SJCRH30 (cell line): ENCODE results near the gene TCP11. TPM values are rescaled to one million over a fixed set of nuclear protein-coding genes. Genes with fewer than 3 reads are reported as not detected.

Experiments
- DNase-seq, 2 experiments: peaks; one replicate each; pipeline ENCODE4 v3.0.0-alpha.2; 2015 to 2020
- H3K27ac ChIP-seq: fragments of 250-450 bp; sonication (Bioruptor Pico); 2 replicates; pipeline ENCODE4 v1.5.1; 2020; ENCODE audit warnings: mild to moderate bottlenecking, moderate library complexity
- H3K27me3 ChIP-seq: fragments of 250-450 bp; sonication (Bioruptor Pico); 2 replicates; pipeline ENCODE4 v1.5.1; 2020; ENCODE audit warnings: mild to moderate bottlenecking, moderate library complexity
- H3K36me3 ChIP-seq: fragments of 250-450 bp; sonication (Bioruptor Pico); 2 replicates; pipeline ENCODE4 v1.5.1; 2020; ENCODE audit warnings: mild to moderate bottlenecking, moderate library complexity
- H3K4me1 ChIP-seq: fragments of 250-450 bp; sonication (Bioruptor Pico); 2 replicates; pipeline ENCODE4 v1.5.1; 2020; ENCODE audit warnings: mild to moderate bottlenecking, moderate library complexity
- H3K4me3 ChIP-seq: fragments of 250-450 bp; sonication (Bioruptor Pico); 2 replicates; pipeline ENCODE4 v1.5.1; 2020; ENCODE audit warnings: mild to moderate bottlenecking, moderate library complexity
- H3K9me3 ChIP-seq: fragments of 250-450 bp; sonication (Bioruptor Pico); replicated peaks from 2 replicates; pipeline ENCODE4 v1.5.1; 2020; ENCODE audit warnings: mild to moderate bottlenecking, moderate library complexity
- total RNA-seq: library from RNA; depleted of rRNA; stranded (reverse); fragments of >200 nt; shearing (Covaris generic); gene quantifications from 2 replicates; pipeline ENCODE4 v1.2.3, GENCODE V29; 2014

TCP11 gene
- total RNA-seq, 1 experiment from 2014 or later = not detected

DNA sequence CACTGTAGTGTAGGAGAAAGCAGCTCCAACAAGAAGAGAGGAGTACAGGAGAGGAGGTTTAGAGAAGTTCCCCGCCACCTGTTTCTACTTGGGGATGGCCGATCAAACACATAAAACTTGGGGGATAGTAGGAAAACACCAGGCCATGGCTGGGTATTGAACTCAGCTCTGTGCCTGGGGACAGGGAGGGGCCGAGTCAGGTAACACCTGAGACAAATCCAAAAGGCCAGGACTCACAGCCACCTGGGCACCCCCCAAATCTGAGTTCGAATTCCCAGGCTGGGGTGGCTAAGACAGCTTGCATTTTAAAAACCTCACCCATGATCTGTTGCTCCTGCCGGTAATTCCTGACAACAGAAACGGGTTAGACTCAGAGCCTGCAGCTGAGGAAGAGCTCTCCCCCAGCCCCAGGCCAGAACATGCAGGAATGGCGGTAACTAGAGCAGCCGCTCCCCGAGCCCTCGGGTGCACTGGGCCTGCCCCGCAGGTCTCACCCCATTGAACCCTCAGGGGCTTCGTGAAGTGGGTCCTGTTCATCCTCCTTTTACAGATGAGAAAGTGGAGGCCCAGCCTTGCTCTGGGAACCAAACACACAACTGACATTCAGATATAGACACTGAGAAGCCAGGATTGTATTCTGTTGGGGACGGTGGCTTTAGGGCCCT, 61.0 kb downstream of the TCP11 start:
- Histone ChIP-seq H3K9me3 (no peaks in the 10 kb centered on the region), H3K36me3 (peaks cover 7% of the 10 kb centered on the region), H3K4me3 (no peak overlapping the region), H3K27ac (no peak overlapping the region), H3K4me1 (no peaks in the 10 kb centered on the region), H3K27me3 (no peaks in the 10 kb centered on the region)
- DNase-seq = no peak

DNA sequence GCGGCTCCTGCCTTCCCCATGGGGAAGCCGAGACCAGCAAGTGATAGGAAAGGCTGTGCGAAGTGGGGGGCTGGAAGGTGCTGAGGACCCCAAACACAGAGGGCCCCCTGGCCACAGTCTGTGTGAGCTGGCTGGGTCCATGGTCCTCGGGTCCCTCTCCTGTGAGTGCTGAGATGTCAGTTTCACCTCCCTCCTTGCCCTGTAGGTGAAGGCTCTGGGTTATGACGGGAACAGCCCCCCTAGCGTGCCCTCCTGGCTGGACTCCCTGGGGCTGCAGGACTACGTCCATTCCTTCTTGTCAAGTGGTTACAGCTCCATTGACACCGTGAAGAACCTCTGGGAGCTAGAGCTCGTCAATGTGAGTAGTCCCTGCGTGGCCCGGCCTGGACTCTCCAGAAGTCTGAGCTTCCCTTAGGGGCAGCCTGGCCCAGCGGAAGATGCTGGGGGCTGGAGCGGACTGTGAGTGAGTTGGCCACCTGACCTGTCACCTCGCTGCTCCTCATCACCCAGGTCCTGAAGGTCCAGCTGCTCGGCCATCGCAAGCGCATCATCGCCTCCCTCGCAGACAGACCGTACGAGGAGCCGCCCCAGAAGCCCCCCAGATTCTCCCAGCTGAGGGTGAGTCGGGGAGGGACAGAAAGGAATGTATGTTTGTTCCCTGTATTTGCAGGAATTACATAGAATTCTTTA, 61.7 kb downstream of the TCP11 start:
- Histone ChIP-seq H3K4me1 (no peaks in the 10 kb centered on the region), H3K9me3 (no peaks in the 10 kb centered on the region), H3K27ac (no peak overlapping the region), H3K36me3 (peaks cover 7% of the 10 kb centered on the region), H3K27me3 (no peaks in the 10 kb centered on the region), H3K4me3 (no peak overlapping the region)
- no peak for DNase-seq

DNA sequence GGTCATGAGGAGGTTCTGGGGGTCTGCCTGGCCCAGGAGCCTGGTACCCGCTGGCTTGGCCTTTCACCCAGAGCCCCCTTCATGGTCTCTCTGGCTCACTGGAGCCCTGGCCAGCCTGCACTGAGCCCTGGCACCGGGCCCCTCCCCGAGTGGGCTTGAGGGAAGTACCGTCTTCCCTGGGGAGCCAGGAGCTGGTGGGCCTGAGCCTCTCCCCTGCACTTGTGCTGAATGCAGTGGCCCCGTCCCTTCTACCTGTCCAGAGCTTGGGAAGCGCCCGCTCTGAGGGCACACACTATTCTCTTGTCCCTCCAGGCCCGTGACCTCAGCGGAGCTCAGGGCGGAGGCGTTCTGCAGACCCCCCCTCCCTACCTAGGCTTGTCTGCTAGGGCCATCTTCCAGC, 62.2 kb downstream of the TCP11 start:
- DNase-seq = no peak
- peaks cover 7% of the 10 kb centered on the region for H3K36me3 ChIP-seq
- H3K9me3 ChIP-seq = no peaks in the 10 kb centered on the region
- no peaks in the 10 kb centered on the region for H3K4me1 ChIP-seq
- H3K27ac ChIP-seq = no peak overlapping the region
- no peak overlapping the region for H3K4me3 ChIP-seq
- H3K27me3 ChIP-seq = no peaks in the 10 kb centered on the region

DNA sequence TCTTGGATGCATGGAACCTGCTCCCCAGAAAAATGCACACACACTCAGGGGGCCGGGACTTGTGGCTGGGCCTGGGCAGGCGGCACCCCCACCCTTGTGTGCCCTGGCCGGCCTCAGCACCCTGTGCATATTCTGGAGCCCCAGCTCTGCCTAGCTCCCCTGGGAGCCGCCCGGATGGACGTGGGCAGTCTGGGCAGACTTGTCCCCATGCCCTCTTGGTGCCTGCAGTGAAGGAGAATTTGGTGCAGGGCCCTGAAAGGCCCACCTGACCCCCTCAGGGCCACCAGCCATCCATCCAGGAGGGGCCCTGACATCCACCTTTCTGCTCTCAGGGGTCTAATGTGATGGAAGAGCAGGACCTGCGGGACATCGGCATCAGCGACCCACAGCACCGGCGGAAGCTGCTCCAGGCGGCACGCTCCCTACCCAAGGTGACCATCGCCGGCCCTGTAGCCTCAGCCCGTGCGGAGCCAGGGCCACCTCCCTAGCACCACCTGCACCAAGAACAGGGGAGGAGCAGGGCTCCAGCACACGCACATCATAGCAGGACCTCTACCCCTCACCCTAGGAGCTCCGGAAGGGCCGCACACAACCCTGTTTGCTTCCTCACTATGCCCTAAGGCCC, 62.8 kb downstream of the TCP11 start:
- no peak for DNase-seq
- Histone ChIP-seq H3K27ac (no peak overlapping the region), H3K4me3 (no peak overlapping the region), H3K27me3 (no peaks in the 10 kb centered on the region), H3K4me1 (no peaks in the 10 kb centered on the region), H3K9me3 (no peaks in the 10 kb centered on the region), H3K36me3 (peaks cover 11% of the 10 kb centered on the region)

DNA sequence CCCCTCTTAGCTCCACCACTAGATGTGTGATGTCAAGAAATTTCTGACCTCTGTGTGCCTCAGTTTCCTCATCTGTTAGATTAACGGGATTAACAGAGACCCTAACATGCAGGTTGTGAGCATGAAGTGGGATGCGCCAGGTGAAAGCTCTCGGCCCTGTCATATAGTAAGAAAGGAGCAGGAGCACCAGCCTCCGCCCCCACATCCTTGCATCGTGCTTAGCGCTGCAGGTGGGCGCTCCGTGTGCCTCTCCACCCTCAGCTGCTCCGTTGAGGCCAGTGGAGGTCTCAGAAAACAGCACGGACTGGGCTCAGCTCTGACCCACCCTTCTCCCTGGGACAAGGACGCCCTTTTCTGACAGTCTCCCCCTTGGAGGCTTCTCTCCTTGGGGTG, 63.4 kb downstream of the TCP11 start:
- Histone ChIP-seq H3K27ac (no peak overlapping the region), H3K4me3 (no peak overlapping the region), H3K4me1 (no peaks in the 10 kb centered on the region), H3K27me3 (no peaks in the 10 kb centered on the region), H3K9me3 (no peaks in the 10 kb centered on the region), H3K36me3 (peaks cover 14% of the 10 kb centered on the region)
- no peak for DNase-seq

DNA sequence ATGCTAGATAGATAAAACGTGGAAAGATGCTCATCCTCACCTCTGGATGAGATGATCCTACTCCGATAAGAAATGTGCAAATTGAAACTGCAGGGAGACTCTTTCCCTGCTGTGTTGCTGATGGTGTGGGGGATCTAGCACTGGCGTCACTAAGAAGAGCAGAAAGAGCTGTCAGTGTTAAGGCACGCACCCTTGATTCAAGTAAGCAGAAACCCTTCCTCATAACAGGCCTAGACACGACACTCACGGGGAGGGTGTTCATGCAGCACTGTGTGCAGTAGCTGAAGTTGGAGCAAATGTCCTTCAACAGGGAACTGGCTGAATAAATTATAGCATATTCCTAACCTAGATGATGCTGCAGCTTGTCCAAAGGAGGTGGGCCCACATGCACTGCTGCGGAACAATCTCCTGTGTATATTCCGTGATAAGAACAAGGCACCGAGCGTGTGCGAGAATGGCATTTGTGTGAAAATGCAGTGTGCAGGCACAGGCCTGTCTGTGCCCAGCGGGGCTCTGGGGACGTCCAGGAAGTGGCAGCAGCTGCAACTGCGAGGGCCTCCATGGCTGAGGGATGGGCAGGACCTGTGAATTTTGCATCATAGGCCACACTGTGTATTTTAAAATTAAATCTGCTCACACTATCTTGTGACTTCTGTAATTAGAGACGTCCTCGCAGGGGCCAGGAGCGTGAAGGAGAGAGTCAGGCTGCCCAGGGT, 64.0 kb downstream of the TCP11 start:
- Histone ChIP-seq H3K9me3 (no peaks in the 10 kb centered on the region), H3K4me3 (no peak overlapping the region), H3K27me3 (no peaks in the 10 kb centered on the region), H3K27ac (no peak overlapping the region), H3K36me3 (peaks cover 15% of the 10 kb centered on the region), H3K4me1 (no peaks in the 10 kb centered on the region)
- DNase-seq = no peak

DNA sequence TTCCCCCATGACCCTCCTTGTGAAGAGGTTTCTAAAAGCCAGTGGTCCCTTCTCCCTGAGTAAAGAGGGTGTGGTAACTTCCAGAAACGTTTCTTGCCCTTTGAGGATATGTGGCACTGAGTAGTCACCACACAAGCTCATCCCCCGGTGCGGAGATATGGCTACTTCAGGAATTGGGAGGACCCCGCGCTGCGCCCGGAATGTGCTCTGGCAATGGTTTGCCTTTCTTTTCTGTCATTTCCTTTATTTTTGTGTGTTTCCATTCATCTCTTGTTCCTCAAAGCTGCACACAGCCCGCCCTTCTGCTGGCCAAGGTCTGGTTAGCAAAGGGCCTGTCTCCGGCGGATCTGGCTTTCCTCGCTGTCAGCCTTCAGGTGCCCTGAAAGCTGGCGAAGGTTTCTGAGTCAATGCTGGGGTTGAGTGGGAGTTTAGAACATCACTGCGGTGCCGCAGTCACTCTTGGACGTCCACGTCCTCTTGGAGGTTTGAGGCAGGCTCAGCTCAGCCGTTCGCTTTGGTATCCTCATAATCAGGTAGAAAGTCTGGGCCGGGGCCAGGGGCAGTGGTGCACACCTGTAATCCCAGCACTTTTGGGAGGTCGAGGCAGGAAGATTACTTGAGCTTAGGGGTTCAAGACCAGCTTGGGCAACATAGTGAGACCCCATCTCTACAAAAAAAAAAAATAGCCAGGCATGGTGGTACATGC, 67.2 kb downstream of the TCP11 start:
- H3K27ac ChIP-seq = no peak overlapping the region
- no peaks in the 10 kb centered on the region for H3K27me3 ChIP-seq
- H3K4me1 ChIP-seq = no peaks in the 10 kb centered on the region
- H3K36me3 ChIP-seq = peaks cover 11% of the 10 kb centered on the region
- no peaks in the 10 kb centered on the region for H3K9me3 ChIP-seq
- no peak overlapping the region for H3K4me3 ChIP-seq
- DNase-seq = no peak

DNA sequence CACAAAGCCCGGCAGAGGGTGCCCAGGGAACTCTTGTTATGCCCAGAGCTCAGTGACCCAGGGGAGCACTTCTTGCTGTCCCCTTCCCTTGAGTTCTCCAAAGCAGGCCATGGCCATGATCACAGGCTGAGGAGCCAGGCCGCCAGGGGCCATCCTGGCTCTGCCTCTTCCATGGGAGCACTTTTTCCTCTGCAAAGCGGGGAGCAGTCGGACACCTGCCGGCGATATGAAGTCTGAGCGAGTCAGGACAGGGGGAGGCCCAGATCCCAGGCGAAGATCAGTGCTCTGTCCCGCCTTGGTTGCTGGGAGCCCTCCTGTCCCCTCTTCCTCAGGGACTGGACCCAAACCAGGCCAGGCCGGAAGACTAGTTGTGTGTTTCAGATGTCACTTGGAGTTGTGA, 67.9 kb downstream of the TCP11 start:
- peaks cover 11% of the 10 kb centered on the region for H3K36me3 ChIP-seq

DNA sequence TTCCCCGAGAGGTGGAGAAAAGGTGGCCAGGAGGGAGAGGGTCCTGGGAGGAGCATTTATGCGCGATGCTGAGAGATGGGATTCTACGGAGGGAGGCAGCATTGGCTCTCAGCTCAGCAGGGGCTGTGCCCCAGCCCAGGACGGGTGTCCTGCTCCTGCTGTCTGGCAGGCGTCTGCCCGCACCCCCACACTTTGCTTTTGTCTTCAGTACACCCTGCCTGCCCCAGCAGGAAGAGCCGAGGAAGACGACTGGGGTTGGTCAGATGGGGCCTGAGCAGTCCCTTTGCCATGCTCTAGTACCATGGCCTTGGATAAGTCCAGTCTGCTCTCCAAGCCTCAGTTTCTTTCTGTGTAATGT, 68.5 kb downstream of the TCP11 start:
- Histone ChIP-seq H3K36me3 (peaks cover 11% of the 10 kb centered on the region), H3K4me3 (no peak overlapping the region), H3K27me3 (no peaks in the 10 kb centered on the region), H3K9me3 (no peaks in the 10 kb centered on the region), H3K4me1 (no peaks in the 10 kb centered on the region), H3K27ac (no peak overlapping the region)
- DNase-seq = no peak

More for the DNA sequence above, 67.9 kb downstream of the TCP11 start:
- Histone ChIP-seq H3K9me3 (no peaks in the 10 kb centered on the region), H3K4me1 (no peaks in the 10 kb centered on the region), H3K4me3 (no peak overlapping the region), H3K27me3 (no peaks in the 10 kb centered on the region), H3K27ac (no peak overlapping the region)
- DNase-seq = no peak

DNA sequence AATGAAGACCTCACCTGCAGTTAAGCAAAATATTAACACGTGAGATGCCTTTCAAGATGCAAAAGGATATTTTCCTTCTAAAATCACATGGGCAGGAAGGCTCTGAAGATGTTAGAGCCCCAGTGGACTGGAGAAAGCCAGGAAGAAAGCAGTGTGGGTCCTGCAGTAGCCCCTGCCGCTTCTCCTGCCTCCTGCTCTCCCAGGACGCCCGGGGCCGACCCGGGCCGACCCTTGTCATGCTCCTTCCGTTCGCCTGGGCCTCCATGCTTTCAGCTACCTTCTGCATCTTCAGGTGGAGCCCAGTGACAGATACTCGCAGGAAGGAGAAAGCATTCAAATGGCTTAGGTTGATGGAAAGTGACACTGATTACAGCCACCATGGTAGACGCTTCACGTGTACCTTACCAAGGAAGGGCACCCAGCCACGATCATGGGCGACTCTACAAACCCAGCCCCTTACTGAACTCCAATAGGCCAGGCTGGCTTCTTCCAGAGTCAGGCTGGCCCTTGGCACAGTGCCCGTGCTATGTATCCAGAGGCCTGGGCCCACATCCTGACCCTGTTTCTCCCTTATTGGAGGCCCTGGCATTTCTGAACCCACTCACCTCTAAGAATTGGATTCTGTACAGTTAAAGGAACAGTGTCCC, 69.0 kb downstream of the TCP11 start:
- H3K4me3 ChIP-seq = no peak overlapping the region
- H3K9me3 ChIP-seq = no peaks in the 10 kb centered on the region
- H3K27me3 ChIP-seq = no peaks in the 10 kb centered on the region
- no peak overlapping the region for H3K27ac ChIP-seq
- DNase-seq = no peak
- H3K4me1 ChIP-seq = no peaks in the 10 kb centered on the region
- peaks cover 11% of the 10 kb centered on the region for H3K36me3 ChIP-seq

DNA sequence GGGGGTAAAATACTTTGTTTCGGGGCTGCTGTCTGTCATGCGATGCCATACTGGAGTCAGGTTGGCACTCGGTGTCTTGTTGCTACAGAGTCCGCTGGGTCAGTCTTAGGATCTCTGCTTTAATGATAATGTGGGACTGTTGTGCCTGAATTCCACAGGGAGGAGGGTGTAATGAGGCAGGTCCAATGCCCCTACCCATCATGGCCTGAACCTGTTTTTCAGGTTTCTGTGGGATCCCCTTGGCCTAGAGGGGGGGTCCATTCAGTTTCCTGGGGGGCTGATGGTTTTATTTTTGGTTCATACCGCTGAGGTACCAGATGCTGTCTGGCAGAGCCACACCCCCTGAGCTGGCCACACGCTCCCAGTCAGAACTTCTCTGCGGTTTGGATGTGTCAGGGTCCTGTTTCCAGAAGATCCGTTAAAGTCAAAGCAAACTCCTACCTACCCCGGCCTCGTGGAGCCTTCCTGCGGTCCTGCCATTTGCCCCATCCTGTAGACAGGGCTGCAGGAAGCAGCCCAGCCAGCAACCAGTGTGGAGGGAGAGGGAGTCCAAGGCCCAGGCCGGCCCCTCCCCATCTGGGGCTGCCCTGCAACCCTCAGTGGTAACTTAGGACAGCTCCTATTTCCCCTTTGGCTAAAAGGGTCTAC, 69.7 kb downstream of the TCP11 start:
- Histone ChIP-seq H3K27ac (no peak overlapping the region), H3K4me1 (no peaks in the 10 kb centered on the region), H3K4me3 (no peak overlapping the region), H3K27me3 (no peaks in the 10 kb centered on the region), H3K36me3 (peaks cover 11% of the 10 kb centered on the region), H3K9me3 (no peaks in the 10 kb centered on the region)
- DNase-seq = no peak

DNA sequence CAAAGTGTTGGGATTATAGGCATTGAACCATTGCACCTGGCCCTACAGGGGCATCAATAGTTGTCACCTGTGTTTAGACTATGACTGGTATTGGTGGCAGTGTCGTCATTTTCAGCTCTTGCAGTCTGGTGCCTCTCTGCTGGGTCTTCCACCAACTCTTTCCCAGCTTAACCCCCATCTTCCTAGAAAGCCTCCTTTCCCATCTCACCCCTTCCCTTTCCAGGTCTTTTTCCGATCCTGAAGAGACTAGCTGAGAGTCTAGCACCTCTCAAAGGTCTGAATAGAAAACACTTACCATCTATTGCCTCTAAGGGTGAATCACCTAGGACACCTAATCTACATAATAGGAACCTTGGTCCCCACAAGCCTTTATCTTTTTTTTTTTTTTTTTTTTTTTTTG, 71.0 kb downstream of the TCP11 start:
- H3K27ac ChIP-seq = no peak overlapping the region
- no peak for DNase-seq
- H3K4me3 ChIP-seq = no peak overlapping the region
- H3K4me1 ChIP-seq = no peaks in the 10 kb centered on the region
- no peaks in the 10 kb centered on the region for H3K27me3 ChIP-seq
- H3K36me3 ChIP-seq = peaks cover 11% of the 10 kb centered on the region
- no peaks in the 10 kb centered on the region for H3K9me3 ChIP-seq

DNA sequence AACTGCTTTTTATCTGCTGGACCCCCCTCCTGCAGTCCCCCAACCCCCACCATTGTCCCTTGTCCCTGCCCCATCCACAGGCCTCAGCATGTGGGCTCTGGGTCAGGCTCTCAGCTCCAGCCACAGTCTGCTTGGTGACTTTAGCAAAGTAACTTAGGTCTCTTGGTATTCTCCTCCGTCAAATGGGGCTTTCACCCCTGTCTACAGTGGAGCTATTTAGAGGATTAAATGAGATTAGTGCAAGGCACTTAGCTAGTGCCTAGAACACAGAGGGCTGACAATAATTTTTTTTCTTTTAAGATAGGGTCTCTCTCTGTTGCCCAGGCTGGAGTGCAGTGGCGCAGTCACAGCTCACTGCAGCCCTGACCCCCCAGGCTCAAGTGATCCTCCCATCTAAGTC, 71.9 kb downstream of the TCP11 start:
- Histone ChIP-seq H3K36me3 (peaks cover 11% of the 10 kb centered on the region), H3K9me3 (no peaks in the 10 kb centered on the region), H3K4me1 (no peaks in the 10 kb centered on the region), H3K27ac (no peak overlapping the region), H3K27me3 (no peaks in the 10 kb centered on the region), H3K4me3 (no peak overlapping the region)
- DNase-seq = no peak

DNA sequence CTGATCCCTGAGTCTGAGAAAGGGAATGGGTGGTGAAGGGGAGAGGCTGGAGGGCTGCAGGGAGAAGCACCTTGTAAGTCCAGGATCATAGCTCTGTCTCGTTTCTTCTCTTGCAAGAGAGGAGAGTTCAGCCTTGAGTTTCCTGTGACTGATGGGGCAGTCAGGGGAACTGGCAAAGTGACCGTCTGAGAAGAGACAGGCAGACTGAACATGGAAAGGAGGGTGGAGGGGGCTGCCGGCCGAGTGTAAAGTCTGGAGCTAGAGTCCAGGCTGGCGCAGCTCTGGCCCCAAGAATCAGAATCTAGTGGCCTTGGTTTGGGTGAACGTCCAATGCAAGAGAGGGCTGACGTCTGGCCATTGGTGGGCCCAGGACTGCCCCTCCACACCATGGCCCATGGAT, 72.5 kb downstream of the TCP11 start:
- DNase-seq = no peak

More for the DNA sequence above, 72.5 kb downstream of the TCP11 start:
- Histone ChIP-seq H3K27me3 (no peaks in the 10 kb centered on the region), H3K4me3 (no peak overlapping the region), H3K36me3 (peaks cover 10% of the 10 kb centered on the region), H3K27ac (no peak overlapping the region), H3K4me1 (no peaks in the 10 kb centered on the region), H3K9me3 (no peaks in the 10 kb centered on the region)
